Lower leg skin (tissue), 4 donors: ENCODE measurements around the gene SMIM20. TPM values are rescaled to one million over a fixed set of nuclear protein-coding genes. Genes with fewer than 3 reads are reported as not detected.

Experiments
- DNase-seq, 2 donors: peaks; one replicate each; pipeline ENCODE4 v3.0.0-alpha.2; 2019; ENCODE audit warnings: low spot score in 2 of 2
- H3K4me3 ChIP-seq: fragments of 200-600 bp; sonication (generic); 2 replicates; pipeline ENCODE4 v1.5.1; 2017; ENCODE audit warnings: mild to moderate bottlenecking, low read depth; ENCODE audit not compliant: poor library complexity, severe bottlenecking
- CTCF ChIP-seq, 3 donors: fragments of 450-650 bp; IDR thresholded peaks; one replicate each; pipeline ENCODE4 v1.5.1; 2016; ENCODE audit warnings: antibody characterized with exemption in 3 of 3, mild to moderate bottlenecking in 3 of 3, moderate library complexity in 2 of 3
- POLR2A ChIP-seq, 2 donors: fragments of 450-650 bp; IDR thresholded peaks; one replicate each; pipeline ENCODE4 v1.6.1; 2016 to 2017; ENCODE audit warnings: antibody characterized with exemption in 2 of 2, mild to moderate bottlenecking in 1 of 2, moderate library complexity in 1 of 2
- WGBS, 2 donors: methylation state at CpG; one replicate each; pipeline ENCODE4 v1.1.5; 2018; 5-methylcytosine and 5-hydroxymethylcytosine counted together
- intact Hi-C: fragments of 100-400 bp; cut with DNase I; formaldehyde crosslinking; loops from one replicate; pipeline ENCODE4 v1.15.0; 2023; ENCODE audit warnings: low total_unique reads
- total RNA-seq, 4 donors: library from RNA; depleted of rRNA; stranded (reverse); fragments of >200 nt; gene quantifications; one replicate each; pipeline ENCODE4 v1.1.0, GENCODE V29; 2016

Gene SMIM20
- total RNA-seq, 4 donors from 2014 or later, result 16.1 to 18.7 (median 17.4) TPM

GRCh38 chr4:25951390-25951952 lies 37.5 kb downstream of the SMIM20 start:
- intact Hi-C loops, result no loop called here
- no peak for TF ChIP-seq POLR2A (IDR thresholded peaks at IDR 0.05)
- TF ChIP-seq CTCF (IDR thresholded peaks at IDR 0.05), result no peak
- no peak for DNase-seq
- H3K4me3 ChIP-seq, result no peak overlapping the region
- WGBS, 2 donors, result 59 to 67% methylated on average over 6 of the region's 6 CpGs

GRCh38 chr4:25953740-25954139 lies 39.7 kb downstream of the SMIM20 start:
- DNase-seq, result peak in 1 of 2 donors; percentile 20
- 26 to 42% methylated on average over 5 of the region's 5 CpGs for whole genome bisulfite sequencing, 2 donors
- no peak overlapping the region for H3K4me3 ChIP-seq
- intact Hi-C loops, result no loop called here
- no peak for TF ChIP-seq CTCF (IDR thresholded peaks at IDR 0.05)
- no peak for TF ChIP-seq POLR2A (IDR thresholded peaks at IDR 0.05)

- no peak for TF ChIP-seq POLR2A (IDR thresholded peaks at IDR 0.05)
- TF ChIP-seq CTCF (IDR thresholded peaks at IDR 0.05), result no peak
- intact Hi-C loops, result no loop called here
- DNase-seq, result no peak
- H3K4me3 ChIP-seq, result no peak overlapping the region
- 75 to 85% methylated on average over 14 of the region's 14 CpGs for WGBS, 2 donors
Measured at GRCh38 chr4:25954293-25954904, 40.4 kb downstream of the SMIM20 start.

- H3K4me3 ChIP-seq, result no peak overlapping the region
- TF ChIP-seq POLR2A (IDR thresholded peaks at IDR 0.05), result no peak
- no peak for TF ChIP-seq CTCF (IDR thresholded peaks at IDR 0.05)
- intact Hi-C loops, result no loop called here
- 72 to 84% methylated on average over 4 of the region's 4 CpGs for WGBS, 2 donors
- no peak for DNase-seq
Measured at GRCh38 chr4:25955705-25956104, 41.7 kb downstream of the SMIM20 start.

- 73 to 82% methylated on average over 1 of the region's 1 CpG for WGBS, 2 donors
- H3K4me3 ChIP-seq, result no peak overlapping the region
- DNase-seq, result no peak
- intact Hi-C loops, result no loop called here
- TF ChIP-seq CTCF (IDR thresholded peaks at IDR 0.05) (no peak), POLR2A (IDR thresholded peaks at IDR 0.05) (no peak)
Measured at GRCh38 chr4:25956260-25956659, 42.2 kb downstream of the SMIM20 start.

GRCh38 chr4:25958110-25958509 lies 44.1 kb downstream of the SMIM20 start:
- no peak for DNase-seq
- no peak for TF ChIP-seq CTCF (IDR thresholded peaks at IDR 0.05)
- no peak for TF ChIP-seq POLR2A (IDR thresholded peaks at IDR 0.05)
- intact Hi-C loops, result no loop called here
- WGBS, 2 donors, result 88 to 92% methylated on average over 8 of the region's 8 CpGs
- H3K4me3 ChIP-seq, result no peak overlapping the region
